Suprapubic skin (tissue), 3 donors: ENCODE data around the gene GPR160.

ENCODE experiments used
- CTCF ChIP-seq, 2 donors: fragments of 200-600 bp in 1 of 2; fragments of 450-650 bp in 1 of 2; sonication (generic) in 1 of 2; IDR thresholded peaks; one replicate each; pipeline ENCODE4 v1.5.1; 2016 to 2019; ENCODE audit warnings: antibody characterized with exemption in 2 of 2, mild to moderate bottlenecking in 1 of 2, moderate library complexity in 1 of 2
- EP300 ChIP-seq: sonication (generic); formaldehyde crosslinking; IDR thresholded peaks from one replicate; pipeline ENCODE4 v1.6.1; 2017; ENCODE audit warnings: antibody characterized with exemption

DNA sequence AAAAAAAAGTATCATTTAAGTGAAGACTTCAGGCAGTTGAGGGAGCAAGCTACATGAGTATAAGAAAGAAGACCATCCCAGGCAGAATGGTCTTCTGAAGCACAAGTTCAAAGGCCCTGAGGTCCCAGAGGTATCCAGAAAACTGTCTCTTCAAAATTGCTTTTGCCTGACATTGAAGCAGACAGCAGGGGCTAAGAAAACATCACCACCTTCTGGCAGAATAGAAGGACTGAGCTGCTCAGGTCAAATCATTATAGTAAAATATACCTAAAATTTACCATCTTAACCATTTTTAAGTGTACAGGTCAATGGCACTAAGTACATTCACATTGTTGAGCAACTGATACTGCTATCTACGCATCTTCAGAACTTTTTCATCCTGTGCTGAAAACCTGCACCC, 16.4 kb downstream of the GPR160 start:
- TF ChIP-seq CTCF (IDR thresholded peaks at IDR 0.05): no peak
- TF ChIP-seq EP300: no peak
